BLaER1 treated with 17β-estradiol and CSF1 and Interleukin-3, amounts not matched to agents 10 nM and 100 nM (cell line): ENCODE data around the gene S100A14.
"Not testable (repeated sequence)": the region's sequence is repeated elsewhere in the genome, so short reads cannot be mapped to it uniquely, and the experiment has no call there.

Experiments used
- H3K27ac ChIP-seq, 11 experiments: shearing (Covaris generic); formaldehyde crosslinking; 2 replicates each; pipeline ENCODE4 v1.8.1; 2022
- H3K27me3 ChIP-seq, 11 experiments: shearing (Covaris generic); formaldehyde crosslinking; 2 replicates each; pipeline ENCODE4 v1.8.1; 2022
- H3K36me3 ChIP-seq, 11 experiments: shearing (Covaris generic); formaldehyde crosslinking; 2 replicates each; pipeline ENCODE4 v1.8.1; 2022
- H3K4me1 ChIP-seq, 10 experiments: shearing (Covaris generic); formaldehyde crosslinking; 2 replicates each; pipeline ENCODE4 v1.8.1; 2022
- H3K4me2 ChIP-seq, 11 experiments: shearing (Covaris generic); formaldehyde crosslinking; 2 replicates each; pipeline ENCODE4 v1.8.1; 2022
- H3K4me3 ChIP-seq, 10 experiments: shearing (Covaris generic); formaldehyde crosslinking; 2 replicates each; pipeline ENCODE4 v1.8.1; 2022
- H3K9ac ChIP-seq, 11 experiments: shearing (Covaris generic); formaldehyde crosslinking; 2 replicates each; pipeline ENCODE4 v1.8.1; 2022
- H3K9me3 ChIP-seq, 11 experiments: shearing (Covaris generic); formaldehyde crosslinking; replicated peaks in 1 of 11; 2 replicates each; pipeline ENCODE4 v1.8.1; 2022
- H4K20me1 ChIP-seq, 11 experiments: shearing (Covaris generic); formaldehyde crosslinking; 2 replicates each; pipeline ENCODE4 v1.8.1; 2022
- Cebpa-rat ChIP-seq, 11 experiments: shearing (Covaris generic); IDR thresholded peaks; 2 replicates each; pipeline ENCODE4 v1.8.1; 2022

S100A14 gene

GRCh38 chr1:153643816-153644215 is 27.7 kb upstream of the S100A14 start:
- Histone ChIP-seq H3K4me1 (peaks cover 34 to 75% (median 44%) of the 10 kb centered on the region in 10 experiments), H3K36me3 (peaks cover 73 to 90% (median 87%) of the 10 kb centered on the region in 11 experiments), H3K4me2 (peak overlapping the region in 3 of 11 experiments; percentile 6 to 86 (median 39); a peak in 3 of 22 replicates), H3K4me3 (no peak overlapping the region), H3K9me3 (no peaks in the 10 kb centered on the region), H3K9ac (no peak overlapping the region), H4K20me1 (peaks cover 0 to 26% (median 8%) of the 10 kb centered on the region in 11 experiments; a peak in 8 of 22 replicates), H3K27ac (no peak overlapping the region), H3K27me3 (no peaks in the 10 kb centered on the region)
- no peak for TF ChIP-seq Cebpa-rat (IDR thresholded peaks at IDR 0.05)

GRCh38 chr1:153643100-153643499 is 27.0 kb upstream of the S100A14 start:
- Histone ChIP-seq H3K27me3 (no peaks in the 10 kb centered on the region), H3K9ac (no peak overlapping the region), H3K27ac (no peak overlapping the region), H4K20me1 (peaks cover 0 to 26% (median 8%) of the 10 kb centered on the region in 11 experiments; a peak in 8 of 22 replicates), H3K4me3 (no peak overlapping the region), H3K4me1 (peaks cover 30 to 71% (median 38%) of the 10 kb centered on the region in 10 experiments), H3K9me3 (no peaks in the 10 kb centered on the region), H3K36me3 (peaks cover 80 to 97% (median 95%) of the 10 kb centered on the region in 11 experiments), H3K4me2 (peak overlapping the region in 3 of 11 experiments; percentile 6 to 86 (median 39); a peak in 3 of 22 replicates)
- no peak for TF ChIP-seq Cebpa-rat (IDR thresholded peaks at IDR 0.05)

- H3K36me3 ChIP-seq, result peaks cover 90 to 100% (median 100%) of the 10 kb centered on the region in 11 experiments
- H3K27me3 ChIP-seq, result no peaks in the 10 kb centered on the region
These were observed 26.0 kb upstream of the S100A14 start for GRCh38 chr1:153642161-153642560.

GRCh38 chr1:153640861-153641260 is 24.7 kb upstream of the S100A14 start:
- Histone ChIP-seq H3K9ac (0 out of 22 replicates have a peak overlapping the region, but pooled peaks of 1 of the 11 experiments have one; percentile 22), H4K20me1 (peaks cover 0 to 28% (median 12%) of the 10 kb centered on the region in 11 experiments; a peak in 8 of 22 replicates), H3K4me2 (no peak overlapping the region), H3K27ac (no peak overlapping the region), H3K27me3 (no peaks in the 10 kb centered on the region), H3K4me1 (peaks cover 27 to 65% (median 35%) of the 10 kb centered on the region in 10 experiments), H3K4me3 (no peak overlapping the region), H3K36me3 (peaks cover 100% of the 10 kb centered on the region in 11 experiments), H3K9me3 (no peaks in the 10 kb centered on the region)
- no peak for TF ChIP-seq Cebpa-rat (IDR thresholded peaks at IDR 0.05)

More at GRCh38 chr1:153642161-153642560, 26.0 kb upstream of the S100A14 start:
- Histone ChIP-seq H3K9ac (peak overlapping the region in 1 of 11 experiments; percentile 4; a peak in 1 of 22 replicates), H3K4me3 (no peak overlapping the region), H3K4me1 (peaks cover 25 to 65% (median 34%) of the 10 kb centered on the region in 10 experiments), H3K9me3 (no peaks in the 10 kb centered on the region), H4K20me1 (peaks cover 0 to 26% (median 8%) of the 10 kb centered on the region in 11 experiments; a peak in 8 of 22 replicates), H3K27ac (no peak overlapping the region), H3K4me2 (no peak overlapping the region)
- TF ChIP-seq Cebpa-rat (IDR thresholded peaks at IDR 0.05), result no peak

- Histone ChIP-seq H3K4me1 (peaks cover 31 to 65% (median 38%) of the 10 kb centered on the region in 10 experiments), H4K20me1 (peaks cover 0 to 31% (median 14%) of the 10 kb centered on the region in 11 experiments; a peak in 8 of 22 replicates), H3K36me3 (peaks cover 95 to 100% (median 100%) of the 10 kb centered on the region in 11 experiments)
- H3K27me3 ChIP-seq, H3K4me2 ChIP-seq, H3K27ac ChIP-seq, H3K9ac ChIP-seq, H3K4me3 ChIP-seq, H3K9me3 ChIP-seq: not testable (repeated sequence)
These were observed 24.1 kb upstream of the S100A14 start for GRCh38 chr1:153640213-153640612.

- H3K4me1 ChIP-seq, result peaks cover 27 to 59% (median 37%) of the 10 kb centered on the region in 10 experiments
- peaks cover 86 to 94% (median 92%) of the 10 kb centered on the region in 11 experiments for H3K36me3 ChIP-seq
- no peak overlapping the region for H3K27ac ChIP-seq
- H3K9me3 ChIP-seq, result no peaks in the 10 kb centered on the region
- peaks cover 0 to 34% (median 14%) of the 10 kb centered on the region in 11 experiments; a peak in 9 of 22 replicates for H4K20me1 ChIP-seq
- no peak overlapping the region for H3K9ac ChIP-seq
- TF ChIP-seq Cebpa-rat (IDR thresholded peaks at IDR 0.05), result no peak
- H3K4me2 ChIP-seq, result no peak overlapping the region
- no peak overlapping the region for H3K4me3 ChIP-seq
- no peaks in the 10 kb centered on the region for H3K27me3 ChIP-seq
These were observed 23.2 kb upstream of the S100A14 start for GRCh38 chr1:153639280-153639679.

GRCh38 chr1:153638261-153638660 is 22.1 kb upstream of the S100A14 start:
- no peak overlapping the region for H3K27ac ChIP-seq
- no peaks in the 10 kb centered on the region for H3K27me3 ChIP-seq
- H3K36me3 ChIP-seq, result peaks cover 76 to 86% (median 82%) of the 10 kb centered on the region in 11 experiments
- H3K9me3 ChIP-seq, result peaks cover 0 to 4% (median 0%) of the 10 kb centered on the region in 11 experiments; a peak in 4 of 22 replicates
- H4K20me1 ChIP-seq, result peaks cover 0 to 34% (median 14%) of the 10 kb centered on the region in 11 experiments; a peak in 9 of 22 replicates
- no peak overlapping the region for H3K4me3 ChIP-seq
- no peak overlapping the region for H3K4me2 ChIP-seq
- peaks cover 29 to 52% (median 33%) of the 10 kb centered on the region in 10 experiments for H3K4me1 ChIP-seq
- TF ChIP-seq Cebpa-rat (IDR thresholded peaks at IDR 0.05), result no peak
- no peak overlapping the region for H3K9ac ChIP-seq

- peaks cover 59 to 79% (median 64%) of the 10 kb centered on the region in 11 experiments for H3K36me3 ChIP-seq
- peaks cover 0 to 14% (median 3%) of the 10 kb centered on the region in 11 experiments; a peak in 6 of 22 replicates for H3K9me3 ChIP-seq
- TF ChIP-seq Cebpa-rat (IDR thresholded peaks at IDR 0.05), result no peak
- peak overlapping the region in 4 of 11 experiments; percentile 99 to 100 (median 100); a peak in 4 of 22 replicates for H3K27ac ChIP-seq
- peak overlapping the region; percentile 76 to 96 (median 91) for H3K4me2 ChIP-seq
- H4K20me1 ChIP-seq, result peaks cover 0 to 25% (median 7%) of the 10 kb centered on the region in 11 experiments; a peak in 9 of 22 replicates
- H3K27me3 ChIP-seq, result no peaks in the 10 kb centered on the region
- H3K9ac ChIP-seq, result peak overlapping the region in 4 of 11 experiments; percentile 98 to 99 (median 99); a peak in 5 of 22 replicates
- peaks cover 44 to 52% (median 47%) of the 10 kb centered on the region in 10 experiments for H3K4me1 ChIP-seq
- H3K4me3 ChIP-seq, result peak overlapping the region in 6 of 10 experiments; percentile 78 to 85 (median 84); a peak in 9 of 20 replicates
These were observed 20.2 kb upstream of the S100A14 start for GRCh38 chr1:153636312-153636711.

- peak overlapping the region; percentile 76 to 96 (median 91) for H3K4me2 ChIP-seq
- peak overlapping the region; percentile 98 to 100 (median 99); a peak in 17 of 22 replicates for H3K9ac ChIP-seq
These were observed 19.7 kb upstream of the S100A14 start for GRCh38 chr1:153635872-153636271.

More at GRCh38 chr1:153635872-153636271, 19.7 kb upstream of the S100A14 start:
- H3K27ac ChIP-seq, result peak overlapping the region in 10 of 11 experiments; percentile 98 to 100 (median 99); a peak in 13 of 22 replicates
- no peaks in the 10 kb centered on the region for H3K27me3 ChIP-seq
- peaks cover 54 to 74% (median 59%) of the 10 kb centered on the region in 11 experiments for H3K36me3 ChIP-seq
- TF ChIP-seq Cebpa-rat (IDR thresholded peaks at IDR 0.05), result no peak
- H3K9me3 ChIP-seq, result peaks cover 0 to 14% (median 3%) of the 10 kb centered on the region in 11 experiments; a peak in 6 of 22 replicates
- H4K20me1 ChIP-seq, result peaks cover 0 to 21% (median 7%) of the 10 kb centered on the region in 11 experiments; a peak in 9 of 22 replicates
- H3K4me1 ChIP-seq, result peaks cover 46 to 53% (median 51%) of the 10 kb centered on the region in 10 experiments
- peak overlapping the region; percentile 71 to 85 (median 80); a peak in 18 of 20 replicates for H3K4me3 ChIP-seq
